ENCODE results near the gene IRAK4.

IRAK4 gene

GRCh38 chr12:43776498-43776897 lies 17.7 kb downstream of the IRAK4 start:
- DNase-seq, result peak; percentile 45

GRCh38 chr12:43786899-43787693 lies 28.3 kb downstream of the IRAK4 start:
- DNase-seq, result no peak

- peak; percentile 52 for DNase-seq
Measured at GRCh38 chr12:43789941-43790340, 31.2 kb downstream of the IRAK4 start.

- DNase-seq, result no peak
Measured at GRCh38 chr12:43795716-43796280, 37.0 kb downstream of the IRAK4 start.

DNA sequence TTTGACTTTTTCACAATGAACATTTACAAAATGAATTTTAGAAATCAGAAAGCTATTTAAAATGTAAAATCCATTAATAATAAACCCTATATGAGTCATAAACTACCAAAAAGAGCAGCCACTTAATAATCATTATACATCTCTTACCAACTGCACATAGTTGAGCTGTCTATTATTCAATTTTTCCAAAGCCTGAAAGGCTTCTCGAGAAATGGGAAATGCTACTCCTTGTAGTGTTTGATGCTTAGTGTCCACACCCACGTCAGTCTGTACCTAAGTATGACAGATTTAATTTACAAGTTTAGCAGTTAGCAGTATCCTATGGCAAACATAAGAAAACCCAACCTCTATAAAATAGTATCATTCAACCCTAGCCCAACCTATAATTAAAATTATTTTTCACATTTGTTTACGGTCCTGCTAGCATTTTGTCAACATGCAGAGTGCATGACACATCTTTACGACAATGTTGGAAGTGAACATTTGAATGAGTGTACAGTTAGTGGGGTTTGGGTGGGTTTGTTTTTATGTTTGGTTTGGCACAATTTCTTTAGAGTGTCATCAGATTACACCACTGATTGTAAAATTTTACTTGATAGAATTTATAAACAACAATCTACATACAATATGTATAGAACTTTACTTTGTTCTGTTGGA lies 38.9 kb downstream of the IRAK4 start:
- DNase-seq, result no peak

DNA sequence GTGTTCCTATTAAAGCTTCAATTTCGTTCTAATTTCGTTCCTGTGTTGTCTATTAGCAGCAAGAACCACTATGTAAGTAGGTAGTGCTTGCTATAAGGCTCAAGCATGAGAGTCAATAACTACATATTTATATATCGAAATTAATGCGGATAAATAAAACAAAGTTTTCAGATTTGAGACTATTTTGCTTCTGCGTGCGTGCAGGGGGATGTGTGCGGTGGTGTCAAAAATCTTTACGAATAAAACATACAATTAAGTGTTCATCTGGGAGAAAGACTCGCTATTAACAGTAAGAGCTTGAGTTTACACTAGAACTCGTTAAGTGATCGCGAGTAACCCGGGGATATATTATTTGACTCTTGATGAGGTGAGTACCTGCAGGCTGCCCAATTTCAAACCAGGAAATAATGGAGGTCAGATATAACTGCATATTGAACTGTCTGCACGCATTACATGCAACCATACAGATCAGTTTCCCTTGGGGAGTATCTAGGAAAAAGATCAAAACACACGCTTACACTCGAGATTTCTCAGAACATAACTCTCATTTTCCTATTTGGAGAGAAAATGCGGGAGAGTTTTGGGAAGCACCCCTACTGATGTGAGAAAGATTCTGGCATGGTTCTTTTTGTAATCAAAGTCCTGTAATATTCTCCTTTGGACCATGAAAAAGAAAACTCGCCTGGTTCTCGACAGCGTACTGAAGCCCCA lies 46.6 kb downstream of the IRAK4 start:
- peak; percentile 74 for DNase-seq

DNA sequence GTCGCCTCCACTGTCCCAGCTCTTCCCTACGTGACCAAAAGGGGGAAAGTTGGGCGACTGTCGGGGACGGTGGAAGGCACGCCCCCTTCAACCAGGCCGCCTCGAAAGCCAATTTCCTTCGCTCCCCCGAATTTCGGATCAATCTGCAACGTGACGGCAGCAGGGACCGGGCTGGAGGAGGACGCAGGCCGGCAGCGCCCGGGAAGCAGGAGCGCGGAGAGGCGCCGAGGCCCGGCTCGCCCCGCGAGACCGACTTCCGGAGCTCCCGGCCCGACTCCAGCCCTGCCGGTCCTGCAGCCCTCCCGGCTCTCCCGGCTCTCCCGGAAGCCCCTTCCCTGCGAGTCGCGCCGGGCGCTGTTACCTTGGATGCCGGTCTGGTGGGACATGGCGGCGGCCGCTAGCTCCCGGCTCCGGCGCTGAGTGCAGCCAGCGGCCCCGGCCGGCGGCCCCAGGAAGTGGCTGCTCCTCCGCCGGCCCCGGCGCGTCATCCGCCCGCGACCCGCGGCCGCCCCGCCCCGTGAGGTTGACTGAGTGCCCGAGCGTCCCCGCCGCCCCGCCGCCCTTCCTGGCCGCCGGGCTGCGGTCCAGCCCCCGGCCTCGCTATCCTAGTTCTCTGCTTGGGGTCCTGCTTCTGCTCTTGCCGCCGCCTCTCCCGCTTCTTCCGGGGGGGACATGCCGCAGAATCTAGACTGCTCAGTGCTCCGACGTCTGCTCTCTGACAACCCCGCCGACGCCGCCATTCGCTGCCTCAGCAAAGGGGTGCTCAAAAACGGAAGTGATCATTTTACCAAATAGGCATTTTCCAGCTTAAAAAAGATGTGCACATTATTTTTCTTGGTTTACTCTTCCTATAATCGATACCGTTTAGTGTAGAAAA lies 47.3 kb downstream of the IRAK4 start, which contains the start of gene TWF1:
TSS of gene TWF1 (minus strand) at position 458 of the 877 bp plus-strand sequence. CDS start at position 386, 72 bp downstream.
- peak; percentile 85 for DNase-seq

- DNase-seq, result no peak
Measured at GRCh38 chr12:43806737-43807072, 48.0 kb downstream of the IRAK4 start.

- no peak for DNase-seq
Measured at GRCh38 chr12:43807386-43807785, 48.6 kb downstream of the IRAK4 start.

DNA sequence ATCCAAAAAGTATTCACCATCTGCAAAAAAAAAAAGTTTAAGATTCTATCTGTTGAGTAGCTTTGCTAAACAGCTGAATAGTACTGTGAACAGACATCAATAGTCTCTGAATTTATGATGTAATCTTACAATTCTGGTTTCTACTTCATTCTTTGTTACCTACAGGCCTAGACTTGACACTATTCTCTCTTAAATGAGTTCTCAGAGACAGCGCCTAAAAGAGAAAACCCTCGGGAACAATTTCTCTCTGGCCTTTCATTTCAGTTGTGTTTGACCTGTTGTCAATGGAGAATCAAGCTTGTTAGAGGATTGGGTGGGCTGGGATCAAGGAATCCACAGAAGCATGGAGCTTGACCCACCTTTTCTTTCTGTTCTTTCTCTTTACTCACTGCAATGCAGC lies 53.3 kb downstream of the IRAK4 start:
- DNase-seq, result no peak

GRCh38 chr12:43812926-43813325 lies 54.2 kb downstream of the IRAK4 start:
- DNase-seq, result no peak

DNA sequence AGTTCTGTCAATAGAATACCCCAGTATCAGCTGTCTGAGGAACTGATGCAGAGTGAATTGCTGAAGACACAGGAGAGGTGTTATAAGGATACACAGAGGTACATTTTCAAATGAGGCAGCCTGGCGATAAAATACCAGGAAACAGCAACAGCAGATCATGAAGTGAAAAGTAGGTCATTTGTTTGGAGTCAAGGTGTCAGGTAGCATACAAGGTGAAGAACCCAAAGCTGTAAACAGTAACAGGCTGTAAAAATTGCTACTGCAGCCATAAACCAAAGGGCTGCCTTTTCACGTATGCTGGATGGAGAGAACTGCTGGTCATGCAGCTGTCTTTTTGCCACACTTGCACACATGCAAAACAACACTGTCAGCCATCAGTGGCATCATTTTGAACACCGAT lies 56.7 kb downstream of the IRAK4 start:
- no peak for DNase-seq

GRCh38 chr12:43816168-43816567 lies 57.4 kb downstream of the IRAK4 start:
- no peak for DNase-seq

DNA sequence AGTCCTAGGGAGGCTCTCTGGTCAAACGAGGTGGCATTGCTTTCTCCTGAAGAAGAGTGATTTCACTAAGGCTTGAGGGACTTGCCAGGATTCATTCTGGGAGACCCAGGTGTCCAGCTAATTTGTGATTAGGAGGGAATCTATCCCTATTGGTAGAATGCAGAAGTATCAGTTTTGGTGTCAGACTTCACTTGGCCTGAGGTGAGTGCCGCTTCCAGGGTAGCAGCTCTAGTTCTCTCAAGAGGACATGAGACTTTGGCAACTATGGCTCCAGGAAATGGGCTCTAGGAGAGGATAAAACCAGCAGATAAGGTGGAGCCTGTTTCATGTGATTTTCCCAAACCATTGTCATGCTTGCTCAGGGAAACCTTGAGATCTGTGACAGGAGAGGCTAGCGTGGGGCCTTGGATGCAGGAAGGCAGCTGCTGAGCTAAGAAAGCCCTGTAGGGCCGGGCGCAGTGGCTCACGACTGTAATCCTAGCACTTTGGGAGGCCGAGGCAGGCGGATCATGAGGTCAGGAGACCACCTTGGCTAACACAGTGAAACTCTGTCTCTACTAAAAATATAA lies 65.5 kb downstream of the IRAK4 start:
- DNase-seq, result no peak

DNA sequence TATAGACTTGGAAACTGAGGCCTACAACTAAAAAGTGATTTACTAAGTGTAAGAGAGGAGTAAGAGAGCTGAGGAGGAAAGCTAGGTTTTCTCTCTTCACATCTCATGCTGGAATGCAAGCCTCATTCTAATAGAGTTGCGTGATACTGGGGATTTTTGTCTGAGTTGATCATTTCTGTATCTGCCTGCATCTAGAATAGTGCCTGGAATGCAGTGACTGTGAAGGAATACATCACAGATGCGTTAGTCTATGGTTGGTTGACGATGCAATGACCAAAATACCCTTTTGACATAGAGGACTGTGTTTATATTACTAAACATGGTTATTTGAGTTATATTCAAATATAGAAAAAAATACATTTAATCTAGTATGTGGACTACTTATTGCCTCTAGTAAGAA lies 67.9 kb downstream of the IRAK4 start:
- no peak for DNase-seq

GRCh38 chr12:43827093-43827492 lies 68.3 kb downstream of the IRAK4 start:
- no peak for DNase-seq

DNA sequence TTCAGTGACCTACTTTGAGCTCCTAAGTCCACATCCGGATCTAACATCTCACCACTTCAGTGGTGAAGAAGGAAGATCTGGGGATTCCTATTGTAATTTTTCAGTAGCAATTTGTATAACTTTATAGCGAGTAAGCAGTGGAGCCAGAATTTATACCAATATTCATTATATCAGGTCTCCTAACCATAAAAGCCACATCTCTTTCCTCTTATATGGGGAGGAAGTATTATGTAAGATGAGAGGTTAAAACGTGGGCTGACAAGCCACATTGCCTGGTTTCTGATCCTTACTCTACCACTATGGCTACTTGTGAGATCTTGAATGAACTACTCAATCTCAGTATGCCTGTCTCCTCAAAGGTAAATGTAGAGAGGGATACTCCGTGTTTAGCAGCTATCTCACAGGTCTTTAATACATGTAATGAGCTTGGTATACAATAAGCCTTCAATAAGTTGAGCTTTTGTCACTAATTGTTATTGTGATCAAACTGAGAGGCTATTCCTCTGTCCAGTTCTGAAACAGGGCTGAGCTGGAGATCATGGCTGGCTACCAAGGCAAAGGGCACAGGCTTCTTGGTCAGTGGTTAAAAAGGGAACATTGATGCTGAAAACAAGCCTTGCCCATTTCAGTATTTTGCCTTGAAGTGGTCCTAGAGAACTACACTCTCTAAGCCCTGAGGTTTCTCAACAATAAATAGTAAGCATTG lies 73.9 kb downstream of the IRAK4 start:
- DNase-seq, result no peak

GRCh38 chr12:43835264-43835655 lies 76.5 kb downstream of the IRAK4 start:
- no peak for DNase-seq

DNA sequence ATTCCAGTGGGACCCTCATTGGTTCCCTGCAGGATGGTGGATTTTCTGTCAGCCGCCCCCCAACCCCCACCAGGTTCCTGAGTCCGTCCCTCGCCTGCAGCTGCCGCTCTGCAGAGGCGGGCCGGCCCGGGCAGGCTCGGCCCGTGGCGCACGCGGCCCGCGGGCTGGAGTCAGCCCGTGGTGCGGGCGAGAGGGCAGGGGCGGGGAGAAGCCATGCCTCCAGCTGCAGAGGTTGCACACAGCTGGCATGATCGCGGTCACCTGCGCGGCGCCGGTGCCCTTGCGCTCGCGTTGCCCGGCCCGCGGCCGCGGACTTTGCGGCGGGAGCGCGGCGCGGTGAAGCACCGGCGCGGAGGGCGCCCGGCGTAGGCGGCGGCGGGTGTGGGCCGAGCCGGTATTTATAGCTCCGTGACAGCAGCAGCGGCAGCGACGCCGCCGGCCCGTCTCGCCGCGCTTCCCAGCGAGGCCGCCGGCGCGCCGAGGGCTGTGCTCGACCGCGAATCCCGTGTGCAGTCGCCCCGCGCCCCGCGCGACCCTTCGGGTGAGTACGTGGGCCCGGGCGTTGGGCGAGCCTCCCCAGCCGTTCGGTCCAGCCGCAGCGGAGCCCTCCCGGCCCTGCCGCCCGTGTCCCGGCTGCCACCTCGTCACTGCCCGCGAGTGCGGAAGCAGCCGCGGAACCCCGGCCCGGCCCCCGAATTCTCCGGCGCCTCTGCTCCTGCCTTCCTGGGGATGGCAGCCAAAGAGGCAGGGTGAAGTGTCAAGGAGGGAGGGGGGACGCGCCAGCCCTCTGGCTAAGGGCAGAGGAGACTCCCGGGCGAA lies 77.1 kb downstream of the IRAK4 start, which contains the start of gene TMEM117:
TSS of gene TMEM117 (plus strand) at position 426 of the 819 bp plus-strand sequence.
- DNase-seq, result peak; percentile 71

- peak; percentile 59 for DNase-seq
Measured at GRCh38 chr12:43836475-43836989, 77.8 kb downstream of the IRAK4 start.

All from OCI-M1 (cell line).